Measurements from ENCODE around the gene PAK1IP1.
"Not testable (repeated sequence)": the region's sequence is repeated elsewhere in the genome, so short reads cannot be mapped to it uniquely, and the experiment has no call there.

Gene PAK1IP1

DNA sequence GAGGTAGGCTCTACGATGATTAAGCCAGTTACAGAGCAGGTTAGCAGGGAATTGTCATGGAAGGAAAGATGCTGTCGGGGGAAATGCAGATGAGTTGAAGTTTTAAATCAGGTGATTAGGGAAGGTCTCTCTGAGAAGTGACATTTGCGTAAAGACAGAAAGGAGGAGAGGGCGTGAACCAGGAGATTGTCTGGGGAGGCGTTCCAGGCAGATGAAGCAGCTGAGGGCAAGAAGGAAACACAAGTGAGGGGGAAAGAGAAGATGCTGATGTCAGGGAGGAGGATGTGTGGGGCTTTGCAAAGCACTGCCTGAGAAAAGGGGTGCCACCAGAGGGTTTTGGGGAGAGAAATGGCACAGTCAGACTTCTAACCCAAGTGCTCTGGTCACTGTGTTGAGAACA, 50.3 kb downstream of the PAK1IP1 start:
- TF ChIP-seq, protein P1, sequence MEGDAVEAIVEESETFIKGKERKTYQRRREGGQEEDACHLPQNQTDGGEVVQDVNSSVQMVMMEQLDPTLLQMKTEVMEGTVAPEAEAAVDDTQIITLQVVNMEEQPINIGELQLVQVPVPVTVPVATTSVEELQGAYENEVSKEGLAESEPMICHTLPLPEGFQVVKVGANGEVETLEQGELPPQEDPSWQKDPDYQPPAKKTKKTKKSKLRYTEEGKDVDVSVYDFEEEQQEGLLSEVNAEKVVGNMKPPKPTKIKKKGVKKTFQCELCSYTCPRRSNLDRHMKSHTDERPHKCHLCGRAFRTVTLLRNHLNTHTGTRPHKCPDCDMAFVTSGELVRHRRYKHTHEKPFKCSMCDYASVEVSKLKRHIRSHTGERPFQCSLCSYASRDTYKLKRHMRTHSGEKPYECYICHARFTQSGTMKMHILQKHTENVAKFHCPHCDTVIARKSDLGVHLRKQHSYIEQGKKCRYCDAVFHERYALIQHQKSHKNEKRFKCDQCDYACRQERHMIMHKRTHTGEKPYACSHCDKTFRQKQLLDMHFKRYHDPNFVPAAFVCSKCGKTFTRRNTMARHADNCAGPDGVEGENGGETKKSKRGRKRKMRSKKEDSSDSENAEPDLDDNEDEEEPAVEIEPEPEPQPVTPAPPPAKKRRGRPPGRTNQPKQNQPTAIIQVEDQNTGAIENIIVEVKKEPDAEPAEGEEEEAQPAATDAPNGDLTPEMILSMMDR (conservative IDR thresholded peaks at IDR 0.05; ENCODE audit: low read depth, low read length): no peak
- DNase-seq (ENCODE audit: low read depth): no peak
- H3K4me3 ChIP-seq (ENCODE audit: low read depth, low read length): no peak overlapping the region

DNA sequence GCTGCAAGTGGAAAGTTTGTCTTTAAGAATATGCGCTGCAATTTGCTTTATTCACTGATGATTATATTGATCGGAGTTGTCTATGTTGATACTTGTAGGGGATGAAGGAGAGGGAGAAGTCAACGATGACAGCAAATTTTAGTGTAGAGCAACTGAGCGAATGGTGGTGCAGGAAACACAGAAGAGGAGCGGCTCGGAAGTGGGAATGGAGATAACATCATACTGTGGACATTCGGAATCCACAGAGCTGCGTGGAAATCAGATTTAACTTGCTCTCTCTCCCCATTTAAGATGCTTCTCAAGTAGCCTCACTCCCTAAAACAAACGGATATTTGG, 52.1 kb downstream of the PAK1IP1 start:
- no peak for DNase-seq (ENCODE audit: low read depth)
- peak overlapping the region; percentile 68 for H3K4me3 ChIP-seq (ENCODE audit: low read depth, low read length)
- TF ChIP-seq, protein P1 (conservative IDR thresholded peaks at IDR 0.05; ENCODE audit: low read depth, low read length): no peak

- TF ChIP-seq, protein P1 (conservative IDR thresholded peaks at IDR 0.05; ENCODE audit: low read depth, low read length): no peak
- H3K4me3 ChIP-seq (ENCODE audit: low read depth, low read length): peak within 1 kb of the TSS; percentile 68
- peak; percentile 97 for DNase-seq (ENCODE audit: low read depth)
These were observed 52.6 kb downstream of the PAK1IP1 start, which contains the start of gene TMEM14B for GRCh38 chr6:10747251-10747972. TMEM14B (plus strand) TSS chr6:10747805; CDS start chr6:10749246, 1,441 bp downstream.

GRCh38 chr6:10749734-10750133, 55.0 kb downstream of the PAK1IP1 start:
- H3K4me3 ChIP-seq (ENCODE audit: low read depth, low read length): no peak overlapping the region
- TF ChIP-seq, protein P1 (conservative IDR thresholded peaks at IDR 0.05; ENCODE audit: low read depth, low read length): no peak
- DNase-seq (ENCODE audit: low read depth): no peak

DNA sequence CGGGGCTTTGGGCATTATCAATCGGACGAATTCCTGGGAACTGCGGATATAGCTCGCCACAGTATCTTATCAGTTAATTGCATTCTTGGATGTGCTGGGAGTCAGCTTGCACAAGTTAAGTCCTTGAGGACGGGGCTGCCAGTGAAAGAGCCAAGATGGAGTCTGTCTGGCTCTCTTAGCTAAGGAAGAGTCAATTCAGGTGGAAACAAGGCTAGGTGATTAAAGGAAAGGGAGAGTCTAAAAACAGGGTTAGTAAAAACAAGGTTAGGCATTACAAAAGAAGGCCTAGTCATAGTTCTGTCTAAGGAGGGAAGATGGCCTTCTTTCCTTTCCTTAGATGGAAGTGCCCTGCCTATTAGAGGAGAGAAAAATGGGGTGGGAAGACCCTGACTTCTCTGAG, 55.8 kb downstream of the PAK1IP1 start:
- H3K4me3 ChIP-seq (ENCODE audit: low read depth, low read length); DNase-seq (ENCODE audit: low read depth): not testable (repeated sequence)

DNA sequence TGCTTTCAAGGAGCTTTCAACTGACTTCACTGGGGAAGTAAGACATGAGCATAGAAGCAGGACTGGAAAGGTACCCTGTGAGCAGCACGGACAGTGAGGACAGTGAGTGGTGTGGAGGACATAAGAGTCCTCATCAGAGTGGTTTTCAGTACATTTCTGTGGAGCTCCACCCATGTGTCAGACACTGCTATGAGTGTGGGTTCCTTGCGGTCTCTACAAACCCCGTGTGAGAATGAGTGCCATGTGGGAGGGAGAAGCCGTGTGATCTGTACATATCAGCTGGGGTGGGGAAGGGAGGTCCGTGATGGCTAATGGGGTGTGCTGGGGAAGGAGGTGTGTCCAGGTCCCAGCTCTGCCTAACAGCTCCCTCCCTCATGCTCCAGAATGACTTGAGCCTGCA, 57.0 kb downstream of the PAK1IP1 start:
- H3K4me3 ChIP-seq (ENCODE audit: low read depth, low read length); DNase-seq (ENCODE audit: low read depth): not testable (repeated sequence)

DNA sequence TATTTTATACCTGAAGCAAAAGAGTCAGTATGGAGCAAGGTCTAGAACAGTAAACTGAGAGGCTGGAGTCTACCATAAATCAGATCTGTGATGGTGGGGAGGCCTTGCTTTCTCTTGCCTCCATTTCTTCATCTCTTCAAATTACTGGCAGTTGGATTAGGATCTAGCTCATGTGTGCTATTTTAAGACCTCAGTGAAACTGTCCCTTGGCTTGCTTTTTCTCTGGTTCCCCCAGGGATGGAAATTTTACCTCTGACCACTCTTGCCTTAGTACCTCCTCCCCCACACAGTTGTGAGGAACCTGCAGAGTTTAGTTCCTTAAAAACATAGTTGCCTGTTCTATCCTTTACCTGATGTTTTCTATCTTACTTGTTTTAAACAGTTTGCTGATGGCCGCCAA, 61.3 kb downstream of the PAK1IP1 start:
- H3K4me3 ChIP-seq (ENCODE audit: low read depth, low read length): no peak overlapping the region
- no peak for DNase-seq (ENCODE audit: low read depth)
- TF ChIP-seq, protein P1 (conservative IDR thresholded peaks at IDR 0.05; ENCODE audit: low read depth, low read length): no peak
